NT2/D1 (cell line): Measurements from ENCODE around the gene PRND.

ENCODE experiments used
- SUZ12 ChIP-seq: IDR thresholded peaks from 2 replicates; pipeline ENCODE4 v1.6.1; 2011; ENCODE audit not compliant: insufficient read length, insufficient read depth; ENCODE audit errors: extremely low read depth
- YY1 ChIP-seq: IDR thresholded peaks from 2 replicates; pipeline ENCODE4 v1.6.1; 2011; ENCODE audit not compliant: insufficient read length, insufficient read depth
- ZNF274 ChIP-seq: IDR thresholded peaks from 2 replicates; pipeline ENCODE4 v1.6.1; 2011; ENCODE audit warnings: mild to moderate bottlenecking, low read depth, low read length

DNA sequence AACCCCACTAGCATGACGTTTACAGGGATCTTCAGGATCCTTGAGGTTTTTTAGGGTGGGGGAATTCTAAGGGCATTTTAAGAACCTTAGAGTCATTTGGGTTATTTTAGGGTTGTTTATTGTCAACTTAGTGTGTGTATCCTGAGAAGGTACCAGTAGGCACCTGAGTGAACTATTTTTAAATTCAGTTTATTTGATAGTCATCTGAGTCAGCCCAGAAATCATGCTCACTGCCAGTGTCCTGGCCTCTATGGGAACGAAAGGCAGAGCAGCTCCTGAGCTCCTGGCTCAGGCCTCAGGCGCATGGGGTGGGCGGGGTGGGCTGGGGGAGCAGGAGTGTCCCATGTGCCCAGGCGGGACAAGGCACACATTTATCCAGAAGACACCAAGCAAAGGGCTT is 52.0 kb downstream of the PRND start:
- no peak for TF ChIP-seq ZNF274
- no peak for TF ChIP-seq YY1
- TF ChIP-seq SUZ12: no peak
